ENCODE data around the gene ADCY1. TPM values are rescaled to one million over a fixed set of nuclear protein-coding genes. Genes with fewer than 3 reads are reported as not detected.

The ADCY1 gene
- total and polyA plus RNA-seq, 3 donors from 2014 or later: 6.6 to 14.1 (median 13.7) TPM

- 84 to 91% methylated on average over 2 of the region's 2 CpGs for WGBS, 2 donors
- TF ChIP-seq CTCF (IDR thresholded peaks at IDR 0.05) (no peak), POLR2A (IDR thresholded peaks at IDR 0.05) (no peak)
- no peaks in the 10 kb centered on the region for H3K27me3 ChIP-seq
- intact Hi-C loops (cut with DNase I; ENCODE audit: low total_unique reads): no loop called here
- H3K27ac ChIP-seq: no peak overlapping the region
- H3K4me1 ChIP-seq: no peaks in the 10 kb centered on the region
- no peak for DNase-seq
- H3K4me3 ChIP-seq: no peak overlapping the region
- no peaks in the 10 kb centered on the region for H3K9me3 ChIP-seq
- H3K36me3 ChIP-seq (ENCODE audit: low read depth, missing control alignments): no peaks in the 10 kb centered on the region
These were observed 82.3 kb downstream of the ADCY1 start for GRCh38 chr7:45656431-45656830.

GRCh38 chr7:45657136-45657889 lies 83.1 kb downstream of the ADCY1 start:
- H3K9me3 ChIP-seq: no peaks in the 10 kb centered on the region
- intact Hi-C loops (cut with DNase I; ENCODE audit: low total_unique reads): no loop called here
- no peaks in the 10 kb centered on the region for H3K4me1 ChIP-seq
- no peak for TF ChIP-seq CTCF (IDR thresholded peaks at IDR 0.05)
- no peak for TF ChIP-seq POLR2A (IDR thresholded peaks at IDR 0.05)
- no peak overlapping the region for H3K27ac ChIP-seq
- no peaks in the 10 kb centered on the region for H3K36me3 ChIP-seq (ENCODE audit: low read depth, missing control alignments)
- DNase-seq: no peak
- WGBS, 2 donors: 91 to 97% methylated on average over 9 to 11 of the region's 11 CpGs
- H3K27me3 ChIP-seq: no peaks in the 10 kb centered on the region
- H3K4me3 ChIP-seq: no peak overlapping the region

- intact Hi-C loops (cut with DNase I; ENCODE audit: low total_unique reads): no loop called here
- H3K36me3 ChIP-seq (ENCODE audit: low read depth, missing control alignments): no peaks in the 10 kb centered on the region
- H3K27ac ChIP-seq: no peak overlapping the region
- TF ChIP-seq CTCF (IDR thresholded peaks at IDR 0.05) (no peak), POLR2A (IDR thresholded peaks at IDR 0.05) (no peak)
- no peak for DNase-seq
- no peaks in the 10 kb centered on the region for H3K9me3 ChIP-seq
- WGBS, 2 donors: 91 to 95% methylated on average over 7 to 11 of the region's 11 CpGs
- H3K4me3 ChIP-seq: no peak overlapping the region
- no peaks in the 10 kb centered on the region for H3K27me3 ChIP-seq
- H3K4me1 ChIP-seq: no peaks in the 10 kb centered on the region
These were observed 83.9 kb downstream of the ADCY1 start for GRCh38 chr7:45657890-45658715.

GRCh38 chr7:45658716-45659495 lies 84.7 kb downstream of the ADCY1 start:
- no peak for DNase-seq
- no peaks in the 10 kb centered on the region for H3K9me3 ChIP-seq
- WGBS, 2 donors: 81 to 91% methylated on average over 8 to 16 of the region's 16 CpGs
- no peaks in the 10 kb centered on the region for H3K4me1 ChIP-seq
- intact Hi-C loops (cut with DNase I; ENCODE audit: low total_unique reads): no loop called here
- TF ChIP-seq POLR2A (IDR thresholded peaks at IDR 0.05) (no peak), CTCF (IDR thresholded peaks at IDR 0.05) (no peak)
- H3K36me3 ChIP-seq (ENCODE audit: low read depth, missing control alignments): no peaks in the 10 kb centered on the region
- H3K27ac ChIP-seq: no peak overlapping the region
- H3K4me3 ChIP-seq: no peak overlapping the region
- no peaks in the 10 kb centered on the region for H3K27me3 ChIP-seq
